Limb (tissue), 2 donors: ENCODE data around the gene FAM222B.

ENCODE experiments used
- DNase-seq, 2 donors: peaks; one replicate each; pipeline ENCODE4 v3.0.0-alpha.2; 2016; ENCODE audit errors: extremely low spot score in 2 of 2

FAM222B gene

GRCh38 chr17:28714281-28714680 is 128.3 kb downstream of the FAM222B start:
- no peak for DNase-seq

DNA sequence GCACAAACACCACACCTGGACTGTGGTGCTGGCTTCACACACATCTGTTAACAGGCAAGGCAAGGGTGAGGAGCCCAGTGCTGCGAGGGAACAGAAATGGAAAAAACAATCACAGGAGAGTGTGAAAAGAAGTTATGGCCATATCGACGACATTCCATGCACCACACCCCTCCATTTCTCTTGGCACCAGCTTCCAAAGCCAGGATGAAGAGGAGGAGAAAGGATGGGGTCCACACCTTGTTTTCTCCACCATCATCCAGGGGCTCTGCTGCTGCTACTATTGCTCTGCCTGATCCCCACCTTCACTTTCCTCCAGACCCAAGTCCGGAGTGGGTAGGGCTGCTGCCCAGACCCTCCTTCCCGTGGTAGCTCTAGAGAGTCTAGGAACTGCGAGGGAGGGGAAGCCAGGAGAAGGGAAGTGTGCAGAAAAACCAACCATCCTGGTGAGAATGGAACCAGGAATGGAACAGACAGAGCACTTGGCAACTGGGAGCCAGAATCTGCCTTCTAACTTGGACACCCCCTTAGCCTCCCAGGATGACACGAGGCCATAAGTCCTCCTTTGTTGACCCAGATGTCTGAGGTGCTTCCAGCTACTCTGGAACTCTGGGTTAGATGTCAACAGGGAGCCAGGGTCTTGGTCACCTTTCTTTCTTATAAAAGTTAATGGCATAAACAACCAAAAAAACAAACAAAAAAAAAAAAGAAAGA is 129.7 kb downstream of the FAM222B start:
- DNase-seq: no peak

GRCh38 chr17:28712032-28712704 is 130.4 kb downstream of the FAM222B start:
- no peak for DNase-seq

DNA sequence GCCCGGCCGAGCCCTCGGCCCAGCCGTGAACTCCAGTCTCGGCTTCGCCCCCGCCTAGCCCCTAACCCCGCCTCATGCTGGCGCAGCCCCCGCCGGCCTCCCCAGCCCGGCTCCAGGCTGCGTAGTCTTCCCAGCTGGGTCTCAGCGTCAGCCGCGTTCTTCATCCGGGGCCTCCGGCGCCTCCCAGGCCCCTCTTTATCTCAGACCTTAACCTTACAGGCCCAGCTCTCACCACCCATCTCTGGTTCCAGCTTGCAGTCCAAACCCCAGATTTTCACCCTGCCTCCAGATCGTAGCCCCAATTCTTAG is 130.9 kb downstream of the FAM222B start, which contains the start of gene PROCA1:
Gene PROCA1 (minus strand): TSS at position 166 of the 309 bp plus-strand sequence. CDS start 228 bp downstream, outside the sequence.
- DNase-seq: no peak

DNA sequence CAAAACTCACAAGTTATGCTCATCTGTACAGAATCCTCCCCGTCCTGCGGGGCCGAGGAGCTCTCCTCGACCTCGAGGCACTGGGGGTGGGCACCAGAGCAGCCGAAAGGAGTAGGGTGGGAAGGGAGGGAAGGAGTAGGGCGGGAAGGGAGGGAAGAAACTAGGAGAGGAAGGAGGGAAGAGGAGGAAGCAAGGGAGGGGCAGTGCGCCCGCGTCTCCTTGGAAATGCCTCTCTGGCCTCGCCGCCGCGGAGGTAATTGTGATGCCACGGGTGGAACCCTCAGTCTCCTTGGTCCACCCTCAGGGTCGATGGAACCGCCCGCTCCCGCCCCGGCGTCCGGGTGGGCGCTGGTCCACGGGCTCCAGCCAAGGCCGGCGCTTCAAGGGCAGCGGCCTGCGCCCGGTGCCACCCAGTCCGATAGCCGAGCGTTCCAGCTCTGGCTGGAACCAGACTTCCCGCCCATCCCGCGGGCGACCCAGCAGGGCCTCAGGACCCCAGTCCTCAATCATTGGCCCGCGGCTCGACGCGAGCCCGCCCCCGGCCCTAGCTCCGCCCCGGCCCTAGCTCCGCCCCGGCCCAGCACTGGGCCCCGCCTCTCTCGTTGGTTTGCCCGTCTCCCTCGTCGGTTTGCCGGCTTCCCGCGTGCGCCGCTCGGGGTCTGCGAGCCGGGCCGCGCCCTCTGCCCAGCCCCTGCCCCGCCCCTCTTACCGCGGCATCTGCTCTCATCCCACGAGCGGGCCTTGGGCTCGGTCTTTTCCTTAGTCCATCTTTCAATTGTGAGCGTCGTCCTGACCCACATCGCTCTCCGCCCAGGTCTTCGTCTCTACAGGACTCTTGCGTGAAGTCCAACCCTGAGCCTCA is 131.5 kb downstream of the FAM222B start:
- peak; percentile 94 to 98 for DNase-seq

- DNase-seq: no peak
Measured at GRCh38 chr17:28707339-28707720, 135.3 kb downstream of the FAM222B start.

DNA sequence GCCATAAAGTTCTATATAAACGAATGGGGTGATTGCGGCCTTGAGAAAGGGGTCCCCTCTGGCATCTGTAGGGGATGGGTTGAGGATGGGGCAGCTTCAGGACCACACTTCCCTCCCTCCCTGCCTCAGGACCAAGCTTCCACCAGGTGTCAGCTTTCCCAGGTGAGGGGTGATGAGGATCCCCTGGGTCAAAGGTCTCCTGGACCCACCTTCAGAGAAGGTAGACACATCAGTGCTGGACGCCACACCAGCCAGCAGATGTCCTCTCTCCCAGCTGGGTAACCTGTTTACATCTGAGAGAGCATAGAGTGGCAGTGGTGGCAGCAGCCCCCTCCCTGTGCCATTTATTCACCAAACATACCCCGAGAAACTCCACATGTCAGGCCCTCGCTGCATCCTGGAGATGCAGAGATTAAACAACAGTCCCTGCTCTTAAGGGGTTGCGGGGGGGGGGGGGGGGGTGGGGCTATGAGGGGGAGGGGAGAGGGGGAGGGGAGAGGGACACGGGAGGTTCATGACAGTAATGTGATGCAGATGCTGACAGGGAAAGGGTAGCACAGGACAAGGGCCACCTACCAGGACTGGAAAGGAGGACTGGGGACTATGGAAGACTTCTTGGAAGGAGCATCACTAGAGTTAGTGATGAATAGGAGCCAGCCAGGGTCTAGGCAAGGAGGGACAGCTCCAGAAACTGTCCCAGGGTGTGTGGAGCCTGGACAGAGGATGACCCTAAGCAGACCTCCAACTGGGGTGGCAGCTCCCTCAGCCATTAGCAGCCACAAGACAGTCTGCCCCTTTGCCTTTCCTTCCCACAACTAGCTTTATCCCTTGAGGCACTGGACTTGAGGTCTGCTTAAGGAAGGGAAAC is 135.9 kb downstream of the FAM222B start:
- no peak for DNase-seq
